Ramos (cell line): ENCODE measurements around the gene METRN.
"Not testable (repeated sequence)": the region's sequence is repeated elsewhere in the genome, so short reads cannot be mapped to it uniquely, and the experiment has no call there.

Source experiments
- in situ Hi-C: fragments of 300-500 bp; cut with MboI; formaldehyde crosslinking; loops from one replicate; pipeline ENCODE4 v1.14.3; 2022; ENCODE audit warnings: low sequenced_read_pairs; ENCODE audit not compliant: unreplicated experiment

The METRN gene

GRCh38 chr16:746637-747036 lies 31.7 kb downstream of the METRN start:
- in situ Hi-C loops: no loop called here

- in situ Hi-C loops: no loop called here
These were observed 33.2 kb downstream of the METRN start for GRCh38 chr16:747978-748746.

- in situ Hi-C loops: no loop called here
These were observed 34.1 kb downstream of the METRN start for GRCh38 chr16:749010-749409.

- in situ Hi-C loops: no loop called here
These were observed 35.6 kb downstream of the METRN start for GRCh38 chr16:750485-750884.

- in situ Hi-C loops: no loop called here
These were observed 36.5 kb downstream of the METRN start for GRCh38 chr16:751152-752006.

- in situ Hi-C loops: no loop called here
These were observed 37.0 kb downstream of the METRN start for GRCh38 chr16:752007-752312.

GRCh38 chr16:754121-754607 lies 39.2 kb downstream of the METRN start:
- in situ Hi-C loops: not testable (repeated sequence)

- in situ Hi-C loops: no loop called here
These were observed 39.7 kb downstream of the METRN start for GRCh38 chr16:754656-755055.

- in situ Hi-C loops: no loop called here
These were observed 41.5 kb downstream of the METRN start for GRCh38 chr16:756428-756827.

GRCh38 chr16:759110-759910 lies 44.4 kb downstream of the METRN start:
- in situ Hi-C loops: no loop called here

GRCh38 chr16:760065-760464 lies 45.1 kb downstream of the METRN start:
- in situ Hi-C loops: no loop called here

GRCh38 chr16:760545-761343 lies 45.8 kb downstream of the METRN start, which contains the start of gene MSLN:
TSS of gene MSLN (plus strand) at chr16:760734. CDS start at chr16:762681, 1,947 bp downstream.
- in situ Hi-C loops: no loop called here

- in situ Hi-C loops: no loop called here
These were observed 47.0 kb downstream of the METRN start for GRCh38 chr16:761625-762513.

GRCh38 chr16:762595-763268 lies 47.8 kb downstream of the METRN start:
- in situ Hi-C loops: no loop called here

- in situ Hi-C loops: no loop called here
These were observed 48.7 kb downstream of the METRN start for GRCh38 chr16:763369-764183.

- in situ Hi-C loops: no loop called here
These were observed 49.3 kb downstream of the METRN start for GRCh38 chr16:764184-764750.

- in situ Hi-C loops: no loop called here
These were observed 50.0 kb downstream of the METRN start for GRCh38 chr16:764848-765487.
